ENCODE results near the gene NOA1. TPM values are rescaled to one million over a fixed set of nuclear protein-coding genes. Genes with fewer than 3 reads are reported as not detected.

NOA1 gene
- total and polyA plus RNA-seq, 2 of the 8 experiments (the other 6 are each of a cell fraction or from before 2014, with no cell fraction given), result 24.3 to 28.1 TPM

GRCh38 chr4:56978750-56979303 is 1.4 kb upstream of the NOA1 start, which contains the start of gene POLR2B:
POLR2B (plus strand) TSS chr4:56978896; CDS start chr4:56978986, 90 bp downstream.
- H3K4me3 ChIP-seq (ENCODE audit: extremely low read depth in 1 of 4, insufficient read depth in 2 of 4, low read depth in 3 of 4, low read length in 4 of 4), result peak within 1 kb of the TSS; percentile 85 to 92 (median 90)
- H4K91ac ChIP-seq (replicated peaks; ENCODE audit: insufficient read length, low read length), result peak within 1 kb of the TSS; percentile 79
- ChIA-PET CTCF (ENCODE audit: partially characterized antibody) (interaction anchor here (0.5 to 3.3 kb wide), 2 partner anchors 18 to 315 kb away, joined by 6 to 12 read pairs; no protein-coding TSS in a partner anchor), POLR2A (ENCODE audit: partially characterized antibody) (interaction anchor here (0.7 to 4.6 kb wide), 22 partner anchors 8 to 1013 kb away, joined by 3 to 55 read pairs (median 6); partner anchors contain the start of genes PAICS, PPAT, REST and SPINK2)
- H3K4me2 ChIP-seq (ENCODE audit: insufficient read depth in 1 of 2, low read depth in 2 of 2, low read length in 2 of 2), result peak within 1 kb of the TSS; percentile 94 to 96
- FAIRE-seq, result peak; percentile 13
- peaks cover 7 to 14% of the 10 kb centered on the region in 2 experiments for H4K20me1 ChIP-seq (replicated peaks in 1 of 2; ENCODE audit: control insufficient read depth in 1 of 2, insufficient read depth in 2 of 2, low read length in 2 of 2)
- no peaks in the 10 kb centered on the region for H3K9me3 ChIP-seq (ENCODE audit: insufficient read depth in 2 of 2, low read depth in 1 of 2, low read length in 1 of 2)
- no peak within 1 kb of the TSS for H3K23ac ChIP-seq (ENCODE audit: insufficient read length)
- H3K4me1 ChIP-seq (replicated peaks in 1 of 4; ENCODE audit: control insufficient read depth in 3 of 4, insufficient read depth in 4 of 4, low read length in 3 of 4), result peaks cover 0 to 4% (median 0%) of the 10 kb centered on the region in 4 experiments; a peak in 3 of 7 replicates
- H2AK5ac ChIP-seq (ENCODE audit: low read depth, low read length), result peak within 1 kb of the TSS; percentile 98; the same call in 1 of the 2 replicates
- H4K8ac ChIP-seq (ENCODE audit: extremely low read depth, insufficient read depth, low read length), result peak within 1 kb of the TSS; percentile 94; the same call in 1 of the 2 replicates
- DNase-seq (ENCODE audit: low read depth in 1 of 2, low spot score in 2 of 2), result peak; percentile 89 to 93
- 3% methylated on average over 37 of the region's 37 CpGs; no CpG with 5 or more reads in 1 of the 2 experiments for WGBS, 2 experiments (ENCODE audit: extremely low coverage in 1 of 2, insufficient coverage in 1 of 2, insufficient read length in 1 of 2, insufficient replicate concordance in 2 of 2, low coverage in 1 of 2, low lambda C conversion rate in 2 of 2, missing lambda C conversion rate in 1 of 2)
- H2BK120ac ChIP-seq (replicated peaks; ENCODE audit: low read depth, low read length), result no peak within 1 kb of the TSS
- H3K9ac ChIP-seq (replicated peaks in 1 of 4; ENCODE audit: extremely low read depth in 1 of 4, low read depth in 3 of 4, low read length in 3 of 4), result peak within 1 kb of the TSS; percentile 85 to 100 (median 88)
- no peak within 1 kb of the TSS for H2BK20ac ChIP-seq (ENCODE audit: low read length)
- peak within 1 kb of the TSS; percentile 91 for H2BK12ac ChIP-seq (ENCODE audit: low read depth, low read length)
- peak within 1 kb of the TSS; percentile 80 for H4K5ac ChIP-seq (ENCODE audit: insufficient read length, low read depth, low read length)
- peak within 1 kb of the TSS; percentile 87 for H3K18ac ChIP-seq (ENCODE audit: extremely low read depth, low read length)
- peak within 1 kb of the TSS; percentile 38; the same call in 1 of the 2 replicates for H2AFZ ChIP-seq (ENCODE audit: low read length)
- no peaks in the 10 kb centered on the region; a peak in 1 of 7 replicates for H3K27me3 ChIP-seq (replicated peaks in 1 of 4; ENCODE audit: control insufficient read depth in 3 of 4, extremely low read depth in 1 of 4, insufficient read depth in 3 of 4, low read length in 3 of 4)
- peaks cover 47 to 78% of the 10 kb centered on the region in 2 experiments for H3K79me2 ChIP-seq (ENCODE audit: control insufficient read depth in 1 of 2, insufficient read depth in 2 of 2, low read length in 2 of 2)
- peaks cover 7% of the 10 kb centered on the region for H3K79me1 ChIP-seq (ENCODE audit: low read depth, low read length)
- no peak within 1 kb of the TSS for H3K4ac ChIP-seq (replicated peaks; ENCODE audit: insufficient read length, low read depth, low read length)
- peak within 1 kb of the TSS; percentile 42 for H3K27ac ChIP-seq (ENCODE audit: low read depth, low read length)
- H2BK5ac ChIP-seq (ENCODE audit: low read depth, low read length), result peak within 1 kb of the TSS; percentile 96
- H3K36me3 ChIP-seq (ENCODE audit: control insufficient read depth in 2 of 4, insufficient read depth in 4 of 4, low read length in 3 of 4), result peaks cover 0 to 2% (median 0%) of the 10 kb centered on the region in 4 experiments; a peak in 3 of 8 replicates
- H3K14ac ChIP-seq (ENCODE audit: insufficient read length), result peak within 1 kb of the TSS; percentile 92
- H2BK15ac ChIP-seq (ENCODE audit: low read length), result no peak within 1 kb of the TSS
- peaks cover 18% of the 10 kb centered on the region for H3K23me2 ChIP-seq (ENCODE audit: low read depth, low read length)
- peak within 1 kb of the TSS; percentile 51 for H3K56ac ChIP-seq (replicated peaks; ENCODE audit: insufficient read length, low read depth, low read length)
- TF ChIP-seq CHD1 (IDR thresholded peaks at IDR 0.05; ENCODE audit: low read depth, low read length) (no peak), SP4 (IDR thresholded peaks at IDR 0.05; ENCODE audit: low read length) (no peak), TAF7 (optimal IDR thresholded peaks at IDR 0.05; ENCODE audit: borderline replicate concordance, low read depth, low read length) (peak; percentile 75), TBP (IDR thresholded peaks at IDR 0.05; ENCODE audit: low read depth, low read length) (peak; percentile 70), ASH2L (IDR thresholded peaks at IDR 0.05; ENCODE audit: low read length) (peak; percentile 82), POLR2A (IDR thresholded peaks at IDR 0.05; ENCODE audit: control extremely low read depth in 1 of 2, low read depth in 2 of 2, low read length in 2 of 2) (peak in 1 of 2 experiments; percentile 94; a peak in 2 of 3 replicates), TAF1 (IDR thresholded peaks at IDR 0.05; ENCODE audit: low read depth, low read length) (peak; percentile 89), POLR2AphosphoS5 (IDR thresholded peaks at IDR 0.05; ENCODE audit: low read depth, low read length) (peak; percentile 91), PHF8 (conservative IDR thresholded peaks at IDR 0.05; ENCODE audit: low read depth, low read length) (peak; percentile 87)
- TF ChIP-seq, protein P1, sequence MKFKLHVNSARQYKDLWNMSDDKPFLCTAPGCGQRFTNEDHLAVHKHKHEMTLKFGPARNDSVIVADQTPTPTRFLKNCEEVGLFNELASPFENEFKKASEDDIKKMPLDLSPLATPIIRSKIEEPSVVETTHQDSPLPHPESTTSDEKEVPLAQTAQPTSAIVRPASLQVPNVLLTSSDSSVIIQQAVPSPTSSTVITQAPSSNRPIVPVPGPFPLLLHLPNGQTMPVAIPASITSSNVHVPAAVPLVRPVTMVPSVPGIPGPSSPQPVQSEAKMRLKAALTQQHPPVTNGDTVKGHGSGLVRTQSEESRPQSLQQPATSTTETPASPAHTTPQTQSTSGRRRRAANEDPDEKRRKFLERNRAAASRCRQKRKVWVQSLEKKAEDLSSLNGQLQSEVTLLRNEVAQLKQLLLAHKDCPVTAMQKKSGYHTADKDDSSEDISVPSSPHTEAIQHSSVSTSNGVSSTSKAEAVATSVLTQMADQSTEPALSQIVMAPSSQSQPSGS (IDR thresholded peaks at IDR 0.05; ENCODE audit: low read length), result no peak

Measured in H1 (cell line).